Retinal pigment epithelial cell (primary cell): ENCODE results near the gene GRB10.

Experiments used
- DNase-seq: peaks from one replicate; pipeline ENCODE4 v3.0.0-alpha.2; 2010; ENCODE audit warnings: low read depth
- H3K4me3 ChIP-seq: 2 replicates; pipeline ENCODE4 v1.5.1; 2011; ENCODE audit warnings: mild to moderate bottlenecking, low read length, control low read depth, moderate library complexity
- CTCF ChIP-seq: conservative IDR thresholded peaks from 2 replicates; pipeline ENCODE4 v1.5.1; 2011; ENCODE audit warnings: low read depth, low read length, control low read depth, inconsistent platforms

The GRB10 gene

GRCh38 chr7:50662041-50662694 is 120.5 kb downstream of the GRB10 start:
- TF ChIP-seq CTCF, result no peak
- no peak for DNase-seq
- no peak overlapping the region for H3K4me3 ChIP-seq

- no peak for TF ChIP-seq CTCF
- H3K4me3 ChIP-seq, result no peak overlapping the region
- no peak for DNase-seq
Measured at GRCh38 chr7:50661345-50662040, 121.2 kb downstream of the GRB10 start.

GRCh38 chr7:50660830-50661175 is 121.9 kb downstream of the GRB10 start:
- TF ChIP-seq CTCF, result no peak
- H3K4me3 ChIP-seq, result no peak overlapping the region
- no peak for DNase-seq

GRCh38 chr7:50660040-50660829 is 122.5 kb downstream of the GRB10 start:
- no peak for DNase-seq
- no peak for TF ChIP-seq CTCF
- no peak overlapping the region for H3K4me3 ChIP-seq

- no peak for DNase-seq
- TF ChIP-seq CTCF, result no peak
- H3K4me3 ChIP-seq, result no peak overlapping the region
Measured at GRCh38 chr7:50659329-50659965, 123.2 kb downstream of the GRB10 start.

GRCh38 chr7:50658696-50659095 is 124.0 kb downstream of the GRB10 start:
- DNase-seq, result no peak
- TF ChIP-seq CTCF, result no peak
- no peak overlapping the region for H3K4me3 ChIP-seq
